Skeletal muscle satellite cell (primary cell): ENCODE data around the gene FAT2.
"Not testable (repeated sequence)": the region's sequence is repeated elsewhere in the genome, so short reads cannot be mapped to it uniquely, and the experiment has no call there.

Experiments
- H3K27me3 ChIP-seq: 2 replicates; pipeline ENCODE4 v1.7.0; 2013; ENCODE audit warnings: low read length; ENCODE audit not compliant: control insufficient read depth, insufficient read depth
- H3K36me3 ChIP-seq: 2 replicates; pipeline ENCODE4 v1.7.0; 2013; ENCODE audit warnings: mild to moderate bottlenecking, control low read depth, low read length; ENCODE audit not compliant: insufficient read depth
- H3K4me1 ChIP-seq: 2 replicates; pipeline ENCODE4 v1.7.0; 2013; ENCODE audit warnings: low read length; ENCODE audit not compliant: control insufficient read depth, insufficient read depth
- H3K4me2 ChIP-seq: 2 replicates; pipeline ENCODE4 v1.7.0; 2013; ENCODE audit warnings: mild to moderate bottlenecking, low read length
- H3K4me3 ChIP-seq: 2 replicates; pipeline ENCODE4 v1.7.0; 2013; ENCODE audit warnings: low read length
- H3K9ac ChIP-seq: 2 replicates; pipeline ENCODE4 v1.7.0; 2013; ENCODE audit warnings: mild to moderate bottlenecking, low read depth, low read length, moderate library complexity
- H3K9me3 ChIP-seq: replicated peaks from 2 replicates; pipeline ENCODE4 v1.7.0; 2013; ENCODE audit warnings: mild to moderate bottlenecking, control low read depth, low read length

FAT2 gene

GRCh38 chr5:151592855-151593408 is 1.8 kb upstream of the FAT2 start:
- H3K4me1 ChIP-seq = peaks cover 10% of the 10 kb centered on the region
- H3K9me3 ChIP-seq = no peaks in the 10 kb centered on the region
- no peak overlapping the region for H3K4me3 ChIP-seq
- H3K27me3 ChIP-seq = peaks cover 16% of the 10 kb centered on the region
- no peaks in the 10 kb centered on the region for H3K36me3 ChIP-seq
- no peak overlapping the region for H3K4me2 ChIP-seq
- H3K9ac ChIP-seq = no peak overlapping the region

GRCh38 chr5:151589878-151590570 is 1.1 kb downstream of the FAT2 start:
- Histone ChIP-seq H3K4me3 (no peak overlapping the region), H3K4me1 (peaks cover 3% of the 10 kb centered on the region), H3K9me3 (no peaks in the 10 kb centered on the region), H3K27me3 (peaks cover 13% of the 10 kb centered on the region), H3K4me2 (no peak overlapping the region), H3K9ac (no peak overlapping the region), H3K36me3 (no peaks in the 10 kb centered on the region)

GRCh38 chr5:151587796-151588555 is 3.2 kb downstream of the FAT2 start:
- peaks cover 3% of the 10 kb centered on the region for H3K4me1 ChIP-seq

GRCh38 chr5:151585970-151586369 is 5.2 kb downstream of the FAT2 start:
- H3K4me3 ChIP-seq = no peak overlapping the region
- no peak overlapping the region for H3K9ac ChIP-seq
- peaks cover 13% of the 10 kb centered on the region for H3K27me3 ChIP-seq
- H3K9me3 ChIP-seq = no peaks in the 10 kb centered on the region
- H3K4me2 ChIP-seq = no peak overlapping the region
- H3K36me3 ChIP-seq = no peaks in the 10 kb centered on the region
- H3K4me1 ChIP-seq = no peaks in the 10 kb centered on the region

More at GRCh38 chr5:151587796-151588555, 3.2 kb downstream of the FAT2 start:
- Histone ChIP-seq H3K4me2 (no peak overlapping the region), H3K4me3 (no peak overlapping the region), H3K9me3 (no peaks in the 10 kb centered on the region), H3K9ac (no peak overlapping the region), H3K27me3 (peaks cover 13% of the 10 kb centered on the region), H3K36me3 (no peaks in the 10 kb centered on the region)

GRCh38 chr5:151585344-151585743 is 5.8 kb downstream of the FAT2 start:
- H3K4me2 ChIP-seq, H3K27me3 ChIP-seq, H3K4me3 ChIP-seq, H3K36me3 ChIP-seq, H3K9ac ChIP-seq, H3K4me1 ChIP-seq, H3K9me3 ChIP-seq: not testable (repeated sequence)

- Histone ChIP-seq H3K36me3 (no peaks in the 10 kb centered on the region), H3K27me3 (peaks cover 3% of the 10 kb centered on the region), H3K4me1 (no peaks in the 10 kb centered on the region), H3K9ac (no peak overlapping the region), H3K4me2 (no peak overlapping the region), H3K9me3 (no peaks in the 10 kb centered on the region), H3K4me3 (no peak overlapping the region)
Measured at GRCh38 chr5:151584057-151584937, 6.8 kb downstream of the FAT2 start.

- peaks cover 3% of the 10 kb centered on the region for H3K27me3 ChIP-seq
- H3K36me3 ChIP-seq = no peaks in the 10 kb centered on the region
- H3K9me3 ChIP-seq = no peaks in the 10 kb centered on the region
- H3K4me2 ChIP-seq = no peak overlapping the region
- H3K9ac ChIP-seq = no peak overlapping the region
- no peaks in the 10 kb centered on the region for H3K4me1 ChIP-seq
- no peak overlapping the region for H3K4me3 ChIP-seq
Measured at GRCh38 chr5:151581812-151582583, 9.1 kb downstream of the FAT2 start.

- no peaks in the 10 kb centered on the region for H3K36me3 ChIP-seq
- no peak overlapping the region for H3K4me3 ChIP-seq
- H3K9ac ChIP-seq = no peak overlapping the region
- H3K27me3 ChIP-seq = peaks cover 3% of the 10 kb centered on the region
- H3K4me2 ChIP-seq = no peak overlapping the region
- no peaks in the 10 kb centered on the region for H3K9me3 ChIP-seq
- H3K4me1 ChIP-seq = no peaks in the 10 kb centered on the region
Measured at GRCh38 chr5:151581347-151581746, 9.8 kb downstream of the FAT2 start.

GRCh38 chr5:151580858-151581257 is 10.3 kb downstream of the FAT2 start:
- H3K4me1 ChIP-seq = no peaks in the 10 kb centered on the region
- no peak overlapping the region for H3K4me2 ChIP-seq
- H3K9ac ChIP-seq = no peak overlapping the region
- peaks cover 3% of the 10 kb centered on the region for H3K27me3 ChIP-seq
- H3K36me3 ChIP-seq = no peaks in the 10 kb centered on the region
- no peaks in the 10 kb centered on the region for H3K9me3 ChIP-seq
- no peak overlapping the region for H3K4me3 ChIP-seq

GRCh38 chr5:151580239-151580638 is 10.9 kb downstream of the FAT2 start:
- Histone ChIP-seq H3K4me2 (no peak overlapping the region), H3K9me3 (no peaks in the 10 kb centered on the region), H3K27me3 (peaks cover 5% of the 10 kb centered on the region), H3K4me1 (no peaks in the 10 kb centered on the region), H3K9ac (no peak overlapping the region), H3K36me3 (no peaks in the 10 kb centered on the region), H3K4me3 (no peak overlapping the region)
